AG09319 (cell line): ENCODE data around the gene SLC38A6.
"Not testable (repeated sequence)": the region's sequence is repeated elsewhere in the genome, so short reads cannot be mapped to it uniquely, and the experiment has no call there.

Experiments used
- DNase-seq: peaks from one replicate; pipeline ENCODE4 v3.0.0-alpha.2; 2010; ENCODE audit warnings: low read depth; ENCODE audit errors: extremely low read depth
- CTCF ChIP-seq: IDR thresholded peaks from 2 replicates; pipeline ENCODE4 v1.5.1; 2011; ENCODE audit warnings: low read depth, mild to moderate bottlenecking, inconsistent platforms, low read length, moderate library complexity

The SLC38A6 gene

GRCh38 chr14:61089126-61089750, 108.2 kb downstream of the SLC38A6 start:
- TF ChIP-seq CTCF = no peak

GRCh38 chr14:61090432-61091216, 109.6 kb downstream of the SLC38A6 start:
- no peak for DNase-seq
- no peak for TF ChIP-seq CTCF

More at GRCh38 chr14:61089126-61089750, 108.2 kb downstream of the SLC38A6 start:
- no peak for DNase-seq

- DNase-seq = no peak
Measured at GRCh38 chr14:61091657-61092273, 110.7 kb downstream of the SLC38A6 start.

GRCh38 chr14:61098096-61098495, 117.1 kb downstream of the SLC38A6 start:
- DNase-seq = not testable (repeated sequence)

More at GRCh38 chr14:61091657-61092273, 110.7 kb downstream of the SLC38A6 start:
- TF ChIP-seq CTCF = no peak

- no peak for DNase-seq
- TF ChIP-seq CTCF = no peak
Measured at GRCh38 chr14:61098721-61099120, 117.7 kb downstream of the SLC38A6 start.

- no peak for DNase-seq
- no peak for TF ChIP-seq CTCF
Measured at GRCh38 chr14:61099216-61099835, 118.3 kb downstream of the SLC38A6 start.

- no peak for DNase-seq
- no peak for TF ChIP-seq CTCF
Measured at GRCh38 chr14:61101803-61102548, 120.9 kb downstream of the SLC38A6 start.
